Hair follicular keratinocyte (primary cell): ENCODE measurements around the gene RNF180. TPM values are rescaled to one million over a fixed set of nuclear protein-coding genes. Genes with fewer than 3 reads are reported as not detected.

ENCODE experiments used
- total RNA-seq: library from RNA; depleted of rRNA; stranded (reverse); fragments of >200 nt; gene quantifications from 2 replicates; pipeline ENCODE4 v1.2.3, GENCODE V29; 2015

Gene RNF180, protein sequence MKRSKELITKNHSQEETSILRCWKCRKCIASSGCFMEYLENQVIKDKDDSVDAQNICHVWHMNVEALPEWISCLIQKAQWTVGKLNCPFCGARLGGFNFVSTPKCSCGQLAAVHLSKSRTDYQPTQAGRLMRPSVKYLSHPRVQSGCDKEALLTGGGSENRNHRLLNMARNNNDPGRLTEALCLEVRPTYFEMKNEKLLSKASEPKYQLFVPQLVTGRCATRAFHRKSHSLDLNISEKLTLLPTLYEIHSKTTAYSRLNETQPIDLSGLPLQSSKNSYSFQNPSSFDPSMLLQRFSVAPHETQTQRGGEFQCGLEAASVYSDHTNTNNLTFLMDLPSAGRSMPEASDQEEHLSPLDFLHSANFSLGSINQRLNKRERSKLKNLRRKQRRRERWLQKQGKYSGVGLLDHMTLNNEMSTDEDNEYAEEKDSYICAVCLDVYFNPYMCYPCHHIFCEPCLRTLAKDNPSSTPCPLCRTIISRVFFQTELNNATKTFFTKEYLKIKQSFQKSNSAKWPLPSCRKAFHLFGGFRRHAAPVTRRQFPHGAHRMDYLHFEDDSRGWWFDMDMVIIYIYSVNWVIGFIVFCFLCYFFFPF
- total RNA-seq: 1.8 and 3.2 TPM in 2 replicates

DNA sequence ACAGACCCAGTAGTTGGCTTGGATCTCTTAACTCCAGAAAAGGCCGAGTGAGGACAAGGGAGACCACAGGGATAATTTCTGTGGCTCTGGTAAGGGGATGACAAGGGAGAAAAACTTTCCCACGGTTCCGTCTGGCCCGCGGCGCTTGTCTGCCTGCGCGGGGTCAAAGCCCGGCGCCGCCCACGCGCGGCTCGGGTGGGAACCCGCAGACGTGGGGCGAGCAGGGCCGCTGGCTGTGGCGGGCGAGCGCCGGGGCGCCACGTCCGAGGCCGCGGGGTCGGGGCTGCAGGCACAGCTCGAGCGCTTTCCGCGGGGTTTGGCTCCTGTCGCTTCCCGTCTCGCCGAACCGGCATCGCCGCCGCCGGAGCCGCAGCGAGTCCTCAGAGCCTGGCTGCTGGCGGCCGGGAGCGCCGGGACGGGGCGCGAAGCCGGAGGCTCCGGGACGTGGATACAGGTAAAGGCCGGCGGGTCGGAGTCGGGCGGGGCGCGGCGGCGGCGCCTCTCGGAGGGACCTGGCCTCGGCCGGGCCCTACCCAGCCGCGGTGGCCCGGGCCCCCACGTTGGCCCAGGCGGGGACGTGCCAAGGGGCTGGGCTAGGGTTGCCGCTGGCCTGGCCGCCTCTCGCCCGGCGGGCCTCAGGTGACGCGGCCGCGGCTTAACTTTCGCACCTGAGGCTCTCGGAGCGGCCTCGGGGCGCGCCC is at the start of gene RNF180:
RNF180 (plus strand) TSS at position 344 of the 701 bp plus-strand sequence. CDS start 34,965 bp downstream, outside the sequence.

Other genes with a start within 250 kb of the RNF180 start
- not detected in 2 replicates for gene HTR1A, start 203.4 kb upstream of the RNF180 start, total RNA-seq